ENCODE measurements around the gene RAB27A. TPM values are rescaled to one million over a fixed set of nuclear protein-coding genes. Genes with fewer than 3 reads are reported as not detected.

The RAB27A gene
- total RNA-seq, 1 experiment from 2014 or later: 6.3 TPM

DNA sequence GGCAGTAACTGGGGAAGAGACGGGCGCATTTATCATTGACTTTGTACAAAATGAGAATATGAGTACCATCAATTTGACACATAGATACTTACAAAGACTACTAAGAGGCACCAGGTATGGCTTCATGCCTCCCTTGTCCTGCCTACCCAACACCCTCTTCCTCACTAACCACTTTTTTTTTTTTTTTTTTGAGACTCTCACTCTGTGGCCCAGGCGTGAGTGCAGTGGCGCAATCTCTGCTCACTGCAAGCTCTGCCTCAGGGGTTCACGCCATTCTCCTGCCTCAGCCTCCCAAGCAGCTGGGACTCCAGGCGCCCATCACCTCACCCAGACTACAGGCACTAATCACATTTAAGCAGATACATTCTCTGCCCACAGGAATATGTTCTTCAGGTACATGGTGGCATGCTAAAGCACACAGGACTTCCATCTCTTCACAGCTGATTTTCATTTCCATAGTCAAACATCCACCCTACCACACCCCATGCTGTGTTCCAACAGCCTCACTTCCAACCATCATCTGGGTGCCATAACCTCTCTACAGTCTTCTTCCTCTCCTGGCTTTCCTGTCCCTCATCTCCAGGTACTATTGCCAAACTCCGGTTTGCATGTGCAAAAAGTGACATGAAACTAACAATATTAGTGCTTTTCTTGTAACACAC, 41.7 kb downstream of the RAB27A start:
- Histone ChIP-seq H3K27me3 (ENCODE audit: low read length) (no peaks in the 10 kb centered on the region), H3K4me2 (ENCODE audit: low read length) (no peak overlapping the region), H3K4me1 (ENCODE audit: insufficient read depth, low read length) (peaks cover 15% of the 10 kb centered on the region), H3K9ac (ENCODE audit: low read length) (no peak overlapping the region), H3K4me3 (ENCODE audit: low read length) (no peak overlapping the region), H3F3A (ENCODE audit: low read length, unreplicated experiment) (no peaks in the 10 kb centered on the region), H3K79me2 (ENCODE audit: low read length) (no peaks in the 10 kb centered on the region), H3K9me3 (ENCODE audit: low read length) (no peaks in the 10 kb centered on the region), H2AFZ (ENCODE audit: low read length) (no peak overlapping the region), H3K27ac (ENCODE audit: low read length) (no peak overlapping the region), H3K9me2 (replicated peaks; ENCODE audit: low read length) (no peaks in the 10 kb centered on the region), H4K20me1 (ENCODE audit: low read length) (no peaks in the 10 kb centered on the region), H3K36me3 (ENCODE audit: low read depth, low read length) (no peaks in the 10 kb centered on the region)
- ChIA-PET CTCF (no interaction called here), POLR2A (ENCODE audit: unreplicated experiment) (no interaction called here)
- no peak for DNase-seq
- ATAC-seq: no peak
- no peak for TF ChIP-seq EZH2phosphoT487 (IDR thresholded peaks at IDR 0.05; ENCODE audit: borderline replicate concordance, low read length)
- TF ChIP-seq, protein P1, sequence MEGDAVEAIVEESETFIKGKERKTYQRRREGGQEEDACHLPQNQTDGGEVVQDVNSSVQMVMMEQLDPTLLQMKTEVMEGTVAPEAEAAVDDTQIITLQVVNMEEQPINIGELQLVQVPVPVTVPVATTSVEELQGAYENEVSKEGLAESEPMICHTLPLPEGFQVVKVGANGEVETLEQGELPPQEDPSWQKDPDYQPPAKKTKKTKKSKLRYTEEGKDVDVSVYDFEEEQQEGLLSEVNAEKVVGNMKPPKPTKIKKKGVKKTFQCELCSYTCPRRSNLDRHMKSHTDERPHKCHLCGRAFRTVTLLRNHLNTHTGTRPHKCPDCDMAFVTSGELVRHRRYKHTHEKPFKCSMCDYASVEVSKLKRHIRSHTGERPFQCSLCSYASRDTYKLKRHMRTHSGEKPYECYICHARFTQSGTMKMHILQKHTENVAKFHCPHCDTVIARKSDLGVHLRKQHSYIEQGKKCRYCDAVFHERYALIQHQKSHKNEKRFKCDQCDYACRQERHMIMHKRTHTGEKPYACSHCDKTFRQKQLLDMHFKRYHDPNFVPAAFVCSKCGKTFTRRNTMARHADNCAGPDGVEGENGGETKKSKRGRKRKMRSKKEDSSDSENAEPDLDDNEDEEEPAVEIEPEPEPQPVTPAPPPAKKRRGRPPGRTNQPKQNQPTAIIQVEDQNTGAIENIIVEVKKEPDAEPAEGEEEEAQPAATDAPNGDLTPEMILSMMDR (conservative IDR thresholded peaks at IDR 0.05; ENCODE audit: low read depth, low read length): no peak
- TF ChIP-seq EZH2 (IDR thresholded peaks at IDR 0.05; ENCODE audit: low read length, unreplicated experiment): no peak
- intact Hi-C loops (cut with micrococcal nuclease): loop anchor here (2.0 kb wide), 1 partner anchor 43 kb away; no protein-coding TSS in a partner anchor
- no TSS peak for BruUV-seq (replicated peaks)

DNA sequence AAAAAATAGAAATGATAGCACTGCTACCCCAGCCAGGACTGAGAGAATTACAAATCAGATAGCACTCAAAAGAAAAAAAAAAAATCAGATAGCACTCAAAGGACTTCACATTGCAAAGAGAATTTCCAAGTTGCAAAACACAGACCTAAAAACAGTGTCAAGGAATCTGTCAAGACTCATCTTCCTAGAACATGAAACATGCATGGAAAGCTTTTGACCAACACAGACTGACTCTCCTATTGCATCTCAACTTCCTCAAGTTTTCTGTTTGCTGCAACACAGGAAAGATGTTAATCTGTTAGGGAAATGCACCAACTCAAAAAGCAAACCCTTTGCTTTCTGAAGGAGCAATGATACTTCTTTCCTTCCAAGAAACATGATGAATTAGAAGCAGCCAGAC, 42.3 kb downstream of the RAB27A start:
- Histone ChIP-seq H3K79me2 (ENCODE audit: low read length) (no peaks in the 10 kb centered on the region), H3K9me3 (ENCODE audit: low read length) (no peaks in the 10 kb centered on the region), H2AFZ (ENCODE audit: low read length) (no peak overlapping the region), H3K4me2 (ENCODE audit: low read length) (peak overlapping the region; percentile 55), H3K36me3 (ENCODE audit: low read depth, low read length) (no peaks in the 10 kb centered on the region), H3K9me2 (replicated peaks; ENCODE audit: low read length) (no peaks in the 10 kb centered on the region), H3K4me3 (ENCODE audit: low read length) (no peak overlapping the region), H3K4me1 (ENCODE audit: insufficient read depth, low read length) (peaks cover 15% of the 10 kb centered on the region), H4K20me1 (ENCODE audit: low read length) (no peaks in the 10 kb centered on the region), H3K9ac (ENCODE audit: low read length) (no peak overlapping the region), H3K27ac (ENCODE audit: low read length) (peak overlapping the region; percentile 38), H3F3A (ENCODE audit: low read length, unreplicated experiment) (no peaks in the 10 kb centered on the region), H3K27me3 (ENCODE audit: low read length) (no peaks in the 10 kb centered on the region)
- intact Hi-C loops (cut with micrococcal nuclease): no loop called here
- BruUV-seq (replicated peaks): no TSS peak
- DNase-seq (no peak), ATAC-seq (no peak)
- no peak for TF ChIP-seq EZH2 (IDR thresholded peaks at IDR 0.05; ENCODE audit: low read length, unreplicated experiment)
- TF ChIP-seq EZH2phosphoT487 (IDR thresholded peaks at IDR 0.05; ENCODE audit: borderline replicate concordance, low read length): no peak
- TF ChIP-seq, protein P1 (conservative IDR thresholded peaks at IDR 0.05; ENCODE audit: low read depth, low read length): no peak
- CTCF ChIA-PET: no interaction called here
- POLR2A ChIA-PET (ENCODE audit: unreplicated experiment): interaction anchor here (0.6 kb wide), 1 partner anchor 758 kb away, joined by 4 read pairs; no protein-coding TSS in a partner anchor

DNA sequence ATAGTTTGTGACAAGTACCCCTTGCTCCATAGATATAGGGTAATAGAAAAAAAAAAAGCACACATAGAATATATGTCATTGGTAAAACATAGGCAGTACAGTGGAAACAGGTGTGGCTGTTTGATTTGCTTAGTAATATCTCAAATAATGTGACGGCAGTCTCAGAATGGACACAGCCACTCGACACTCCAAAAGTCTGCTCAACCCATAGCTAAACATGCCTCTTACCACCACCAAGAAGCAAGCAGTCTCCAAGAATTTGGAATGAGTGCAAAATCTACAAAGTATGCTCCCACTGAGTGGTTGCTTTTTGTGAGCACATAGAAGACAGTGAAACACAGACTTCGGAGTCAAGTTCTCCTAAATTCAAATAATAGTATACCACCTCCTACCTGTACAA, 43.0 kb downstream of the RAB27A start:
- ATAC-seq (peak; percentile 97), DNase-seq (peak; percentile 55)
- H3K4me1 ChIP-seq (ENCODE audit: insufficient read depth, low read length): peaks cover 15% of the 10 kb centered on the region
- no peaks in the 10 kb centered on the region for H3K9me2 ChIP-seq (replicated peaks; ENCODE audit: low read length)
- intact Hi-C loops (cut with micrococcal nuclease): no loop called here
- H3K4me3 ChIP-seq (ENCODE audit: low read length): no peak overlapping the region
- no peaks in the 10 kb centered on the region for H4K20me1 ChIP-seq (ENCODE audit: low read length)
- no peaks in the 10 kb centered on the region for H3K27me3 ChIP-seq (ENCODE audit: low read length)
- no peak overlapping the region for H2AFZ ChIP-seq (ENCODE audit: low read length)
- ChIA-PET POLR2A (ENCODE audit: unreplicated experiment) (no interaction called here), CTCF (interaction anchor here (0.6 kb wide), 1 partner anchor 63 kb away, joined by 3 read pairs; no protein-coding TSS in a partner anchor)
- H3K4me2 ChIP-seq (ENCODE audit: low read length): peak overlapping the region; percentile 55
- no peaks in the 10 kb centered on the region for H3F3A ChIP-seq (ENCODE audit: low read length, unreplicated experiment)
- H3K79me2 ChIP-seq (ENCODE audit: low read length): no peaks in the 10 kb centered on the region
- H3K9ac ChIP-seq (ENCODE audit: low read length): no peak overlapping the region
- no peaks in the 10 kb centered on the region for H3K36me3 ChIP-seq (ENCODE audit: low read depth, low read length)
- H3K27ac ChIP-seq (ENCODE audit: low read length): peak overlapping the region; percentile 38
- TF ChIP-seq, protein P1 (conservative IDR thresholded peaks at IDR 0.05; ENCODE audit: low read depth, low read length): no peak
- TF ChIP-seq EZH2phosphoT487 (IDR thresholded peaks at IDR 0.05; ENCODE audit: borderline replicate concordance, low read length) (no peak), EZH2 (IDR thresholded peaks at IDR 0.05; ENCODE audit: low read length, unreplicated experiment) (no peak)
- H3K9me3 ChIP-seq (ENCODE audit: low read length): no peaks in the 10 kb centered on the region
- no TSS peak for BruUV-seq (replicated peaks)

Measured in PC-3 (cell line).